ENCODE measurements around the gene PRKAG2.

The PRKAG2 gene

DNA sequence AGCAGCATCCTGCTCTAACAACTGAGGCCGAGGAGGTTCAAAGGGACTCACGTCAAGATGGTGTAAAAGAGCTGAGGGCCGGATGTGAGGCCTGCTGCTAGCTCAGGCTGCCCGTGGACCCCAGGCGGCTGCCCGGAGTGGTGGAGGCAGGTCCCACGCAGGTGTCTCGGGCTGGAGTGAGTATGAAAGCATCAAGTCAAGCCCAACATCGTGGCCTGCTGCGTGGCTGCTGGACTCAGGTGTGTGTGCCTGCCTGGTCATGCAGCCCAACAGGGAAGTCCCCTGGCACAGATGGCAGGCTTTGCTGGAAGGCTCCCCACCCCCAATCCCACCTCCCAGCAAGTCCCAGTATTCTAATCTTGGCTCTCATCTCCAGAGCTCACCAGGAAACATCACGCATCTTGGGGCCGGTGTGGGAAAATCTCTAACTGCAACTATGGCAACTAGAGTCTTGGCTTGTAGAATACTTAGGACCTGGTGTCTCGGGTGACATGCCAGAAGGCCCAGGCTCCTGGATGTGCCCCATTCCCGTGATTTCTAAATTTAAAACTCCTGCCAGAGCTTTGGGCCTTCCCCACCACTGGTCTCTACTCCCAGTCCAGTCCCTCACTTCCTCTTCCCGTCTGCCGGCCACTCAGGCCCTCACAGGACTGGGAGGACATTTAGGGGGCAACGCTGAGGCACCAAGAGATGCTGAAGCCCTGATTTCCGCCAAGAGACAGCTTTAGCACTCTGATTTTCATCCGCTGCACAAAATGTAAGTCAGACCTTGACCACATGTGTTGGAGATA, 85.9 kb downstream of the PRKAG2 start:
- TF ChIP-seq, protein P1, sequence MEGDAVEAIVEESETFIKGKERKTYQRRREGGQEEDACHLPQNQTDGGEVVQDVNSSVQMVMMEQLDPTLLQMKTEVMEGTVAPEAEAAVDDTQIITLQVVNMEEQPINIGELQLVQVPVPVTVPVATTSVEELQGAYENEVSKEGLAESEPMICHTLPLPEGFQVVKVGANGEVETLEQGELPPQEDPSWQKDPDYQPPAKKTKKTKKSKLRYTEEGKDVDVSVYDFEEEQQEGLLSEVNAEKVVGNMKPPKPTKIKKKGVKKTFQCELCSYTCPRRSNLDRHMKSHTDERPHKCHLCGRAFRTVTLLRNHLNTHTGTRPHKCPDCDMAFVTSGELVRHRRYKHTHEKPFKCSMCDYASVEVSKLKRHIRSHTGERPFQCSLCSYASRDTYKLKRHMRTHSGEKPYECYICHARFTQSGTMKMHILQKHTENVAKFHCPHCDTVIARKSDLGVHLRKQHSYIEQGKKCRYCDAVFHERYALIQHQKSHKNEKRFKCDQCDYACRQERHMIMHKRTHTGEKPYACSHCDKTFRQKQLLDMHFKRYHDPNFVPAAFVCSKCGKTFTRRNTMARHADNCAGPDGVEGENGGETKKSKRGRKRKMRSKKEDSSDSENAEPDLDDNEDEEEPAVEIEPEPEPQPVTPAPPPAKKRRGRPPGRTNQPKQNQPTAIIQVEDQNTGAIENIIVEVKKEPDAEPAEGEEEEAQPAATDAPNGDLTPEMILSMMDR (IDR thresholded peaks at IDR 0.05; ENCODE audit: insufficient read depth, low read depth, low read length, missing control alignments) = no peak
- H3K4me3 ChIP-seq (ENCODE audit: low read length) = no peak overlapping the region
- DNase-seq (ENCODE audit: low read depth) = no peak

DNA sequence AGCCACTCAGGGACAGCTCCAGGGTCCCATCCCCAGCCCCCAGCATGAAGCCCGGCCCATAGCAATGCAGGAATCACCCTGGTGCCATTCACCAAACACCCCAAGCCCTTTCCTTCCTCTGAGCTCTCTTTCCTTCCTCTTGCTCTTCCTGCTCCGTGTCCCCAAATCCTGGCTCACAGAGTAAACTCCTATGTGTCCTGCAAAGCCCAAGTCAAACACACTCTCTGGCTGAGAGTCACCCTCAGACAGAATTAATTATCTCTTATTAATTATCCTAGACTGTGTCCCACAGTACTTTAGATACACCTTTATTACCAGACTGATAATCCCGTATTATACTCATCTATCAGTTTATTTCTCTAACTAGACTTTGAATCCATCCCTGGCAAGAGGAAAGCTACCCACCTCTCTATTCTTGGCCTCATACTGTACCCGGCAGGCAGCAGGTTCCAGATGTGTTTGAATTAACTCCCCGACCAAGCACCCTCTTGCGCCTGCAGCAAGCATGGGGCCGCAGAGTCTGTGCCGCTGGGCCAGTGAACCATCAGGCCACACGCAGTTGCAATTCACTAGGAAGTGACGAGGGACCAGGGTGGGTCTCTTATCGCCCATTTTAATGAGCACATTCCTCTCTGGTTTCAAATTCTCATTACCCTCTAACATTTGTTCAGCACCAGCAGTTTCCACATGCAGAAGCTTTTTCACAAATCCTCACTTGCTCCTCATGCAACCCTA, 86.7 kb downstream of the PRKAG2 start:
- H3K4me3 ChIP-seq (ENCODE audit: low read length) = no peak overlapping the region
- TF ChIP-seq, protein P1 (IDR thresholded peaks at IDR 0.05; ENCODE audit: insufficient read depth, low read depth, low read length, missing control alignments) = no peak
- no peak for DNase-seq (ENCODE audit: low read depth)

DNA sequence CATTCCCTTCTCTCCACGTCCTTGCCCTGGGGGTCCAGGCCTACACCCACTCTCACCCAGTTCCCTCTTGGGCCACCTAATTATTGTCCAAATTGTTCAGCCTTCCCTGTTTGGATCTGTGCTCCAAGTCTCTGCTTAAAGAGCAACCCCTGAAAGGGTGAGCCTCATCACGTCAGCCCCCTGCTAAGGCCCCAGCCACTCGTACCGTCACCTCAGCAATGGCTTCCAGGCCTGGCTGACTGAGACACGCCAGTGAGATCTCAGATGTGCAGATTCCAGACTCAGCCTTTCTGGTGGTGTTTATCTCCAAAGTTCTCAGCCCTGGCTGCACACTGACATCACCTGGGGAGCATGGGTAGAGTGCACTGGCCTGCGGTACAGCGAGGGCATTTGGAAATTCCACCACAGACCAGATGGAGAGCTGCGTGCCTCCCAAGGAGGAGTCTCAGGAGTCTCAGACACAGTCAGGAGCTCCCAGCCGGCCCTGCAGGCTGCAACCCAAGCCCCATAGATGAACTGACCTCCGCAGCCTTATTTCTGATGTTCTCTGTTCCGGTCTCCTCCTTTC, 87.5 kb downstream of the PRKAG2 start:
- no peak for DNase-seq (ENCODE audit: low read depth)
- TF ChIP-seq, protein P1 (IDR thresholded peaks at IDR 0.05; ENCODE audit: insufficient read depth, low read depth, low read length, missing control alignments) = no peak
- no peak overlapping the region for H3K4me3 ChIP-seq (ENCODE audit: low read length)

DNA sequence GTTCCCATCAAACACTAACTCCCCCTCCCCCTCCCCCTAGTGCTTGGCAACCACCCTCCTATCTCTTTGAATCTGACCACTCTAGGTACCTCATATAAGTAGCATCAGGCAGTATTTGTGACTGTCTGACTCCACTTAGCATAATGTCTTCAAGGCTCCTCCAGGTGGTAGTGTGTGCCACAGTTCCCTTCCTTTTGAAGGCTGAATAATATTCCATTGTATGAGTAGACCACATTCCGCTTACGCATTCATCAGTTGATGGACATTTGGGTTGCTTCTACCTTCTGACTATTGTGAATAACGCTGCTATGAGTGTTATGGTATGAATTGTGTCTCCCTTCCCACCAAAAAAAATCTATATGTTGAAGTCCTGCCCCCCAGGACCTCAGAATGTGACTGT, 89.6 kb downstream of the PRKAG2 start:
- TF ChIP-seq, protein P1 (IDR thresholded peaks at IDR 0.05; ENCODE audit: insufficient read depth, low read depth, low read length, missing control alignments) = no peak
- no peak overlapping the region for H3K4me3 ChIP-seq (ENCODE audit: low read length)
- DNase-seq (ENCODE audit: low read depth) = no peak

DNA sequence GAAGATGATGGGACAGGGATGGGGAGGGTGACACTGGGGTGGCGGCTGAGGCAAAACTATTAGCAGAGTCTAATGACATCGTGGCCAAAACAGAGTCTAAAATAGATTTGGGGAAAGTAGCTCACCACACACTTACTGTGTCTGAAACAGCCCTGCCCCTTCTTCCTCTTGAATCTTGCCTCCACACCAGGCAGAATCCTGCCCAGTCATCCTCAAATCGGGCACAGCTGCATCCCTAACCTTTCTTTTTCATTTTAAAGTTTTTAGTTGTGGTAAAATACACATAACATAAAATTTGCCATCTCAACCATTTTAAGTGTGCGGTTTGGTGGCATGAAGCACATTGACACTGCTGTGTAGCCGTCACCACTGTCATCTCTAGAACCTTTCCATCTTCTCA, 90.0 kb downstream of the PRKAG2 start:
- no peak overlapping the region for H3K4me3 ChIP-seq (ENCODE audit: low read length)
- TF ChIP-seq, protein P1 (IDR thresholded peaks at IDR 0.05; ENCODE audit: insufficient read depth, low read depth, low read length, missing control alignments) = no peak
- DNase-seq (ENCODE audit: low read depth) = no peak

DNA sequence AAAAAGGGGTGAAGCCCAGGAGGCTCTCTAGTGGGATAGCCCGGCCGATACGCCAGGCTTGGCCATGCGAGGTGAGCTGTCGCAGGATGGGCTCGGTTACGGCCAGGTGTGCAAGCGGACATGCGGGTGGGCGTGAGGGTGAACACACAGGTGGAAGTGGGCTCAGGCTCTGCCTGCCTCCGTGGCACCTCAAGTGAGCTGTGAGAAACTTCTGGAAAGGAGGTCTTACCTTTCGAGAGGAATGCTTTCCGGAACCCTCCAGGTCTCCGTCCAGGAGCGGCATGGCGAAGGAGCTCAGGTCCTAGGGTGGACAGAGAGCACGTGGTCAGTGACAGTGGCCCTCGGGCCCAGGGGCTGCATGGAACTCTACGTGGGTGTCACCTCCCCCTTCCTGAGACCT, 90.7 kb downstream of the PRKAG2 start:
- TF ChIP-seq, protein P1 (IDR thresholded peaks at IDR 0.05; ENCODE audit: insufficient read depth, low read depth, low read length, missing control alignments) = no peak
- no peak overlapping the region for H3K4me3 ChIP-seq (ENCODE audit: low read length)

More for the DNA sequence above, 90.7 kb downstream of the PRKAG2 start:
- DNase-seq (ENCODE audit: low read depth) = no peak
